Measurements from ENCODE around the gene GLCE. TPM values are rescaled to one million over a fixed set of nuclear protein-coding genes. Genes with fewer than 3 reads are reported as not detected.

The GLCE gene
- total and polyA plus RNA-seq, 9 of the 15 experiments (the other 6 are each of a cell fraction or from before 2014, with no cell fraction given): 4.6 to 12.3 (median 10.6) TPM

GRCh38 chr15:69160141-69160993, at the start of gene GLCE (continued):
- TF ChIP-seq, protein P1, sequence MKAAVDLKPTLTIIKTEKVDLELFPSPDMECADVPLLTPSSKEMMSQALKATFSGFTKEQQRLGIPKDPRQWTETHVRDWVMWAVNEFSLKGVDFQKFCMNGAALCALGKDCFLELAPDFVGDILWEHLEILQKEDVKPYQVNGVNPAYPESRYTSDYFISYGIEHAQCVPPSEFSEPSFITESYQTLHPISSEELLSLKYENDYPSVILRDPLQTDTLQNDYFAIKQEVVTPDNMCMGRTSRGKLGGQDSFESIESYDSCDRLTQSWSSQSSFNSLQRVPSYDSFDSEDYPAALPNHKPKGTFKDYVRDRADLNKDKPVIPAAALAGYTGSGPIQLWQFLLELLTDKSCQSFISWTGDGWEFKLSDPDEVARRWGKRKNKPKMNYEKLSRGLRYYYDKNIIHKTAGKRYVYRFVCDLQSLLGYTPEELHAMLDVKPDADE (conservative IDR thresholded peaks at IDR 0.05; ENCODE audit: control insufficient read depth, low read depth, low read length): no peak
- TF ChIP-seq TEAD4 (IDR thresholded peaks at IDR 0.05; ENCODE audit: low read length) (no peak), TEAD4 (CRISPR knock-in tag; IDR thresholded peaks at IDR 0.05; ENCODE audit: borderline replicate concordance) (no peak), ZNF764 (CRISPR knock-in tag; IDR thresholded peaks at IDR 0.05; ENCODE audit: low read depth) (no peak), SMARCA4 (IDR thresholded peaks at IDR 0.05) (no peak), KDM4B (IDR thresholded peaks at IDR 0.05; ENCODE audit: borderline replicate concordance in 2 of 2, low read depth in 1 of 2) (no peak; a peak in 1 of 4 replicates), PBX2 (CRISPR knock-in tag; IDR thresholded peaks at IDR 0.05; ENCODE audit: low read depth) (peak; percentile 84), PBX2 (tag; conservative IDR thresholded peaks at IDR 0.05; ENCODE audit: low read depth) (peak; percentile 94), XRCC5 (IDR thresholded peaks at IDR 0.05; ENCODE audit: low read depth, low read length) (no peak), SIRT6 (IDR thresholded peaks at IDR 0.05; ENCODE audit: low read depth, low read length) (no peak), ZNF589 (CRISPR knock-in tag; IDR thresholded peaks at IDR 0.05; ENCODE audit: low read depth) (no peak), PRPF4 (IDR thresholded peaks at IDR 0.05; ENCODE audit: insufficient read depth, low read depth, low read length, poor library complexity, severe bottlenecking) (no peak), CTBP1 (IDR thresholded peaks at IDR 0.05; ENCODE audit: borderline replicate concordance) (no peak; the same call in 1 of the 2 replicates), SAP30 (IDR thresholded peaks at IDR 0.05; ENCODE audit: borderline replicate concordance, insufficient read depth, low read depth, low read length, poor library complexity, severe bottlenecking) (no peak), NFATC3 (IDR thresholded peaks at IDR 0.05) (no peak), TBL1XR1 (IDR thresholded peaks at IDR 0.05; ENCODE audit: low read length in 2 of 2) (no peak), MAX (CRISPR knock-in tag; IDR thresholded peaks at IDR 0.05) (0 out of 2 replicates have a peak, but pooled peaks have one; percentile 12), ETS2 (tag; IDR thresholded peaks at IDR 0.05; ENCODE audit: borderline replicate concordance, poor library complexity, severe bottlenecking) (no peak), ARHGAP35 (IDR thresholded peaks at IDR 0.05; ENCODE audit: partially characterized antibody) (no peak), RHOXF2B (CRISPR knock-in tag; conservative IDR thresholded peaks at IDR 0.05) (no peak), GTF2A2 (tag; IDR thresholded peaks at IDR 0.05) (no peak)
- TF ChIP-seq, protein P2, sequence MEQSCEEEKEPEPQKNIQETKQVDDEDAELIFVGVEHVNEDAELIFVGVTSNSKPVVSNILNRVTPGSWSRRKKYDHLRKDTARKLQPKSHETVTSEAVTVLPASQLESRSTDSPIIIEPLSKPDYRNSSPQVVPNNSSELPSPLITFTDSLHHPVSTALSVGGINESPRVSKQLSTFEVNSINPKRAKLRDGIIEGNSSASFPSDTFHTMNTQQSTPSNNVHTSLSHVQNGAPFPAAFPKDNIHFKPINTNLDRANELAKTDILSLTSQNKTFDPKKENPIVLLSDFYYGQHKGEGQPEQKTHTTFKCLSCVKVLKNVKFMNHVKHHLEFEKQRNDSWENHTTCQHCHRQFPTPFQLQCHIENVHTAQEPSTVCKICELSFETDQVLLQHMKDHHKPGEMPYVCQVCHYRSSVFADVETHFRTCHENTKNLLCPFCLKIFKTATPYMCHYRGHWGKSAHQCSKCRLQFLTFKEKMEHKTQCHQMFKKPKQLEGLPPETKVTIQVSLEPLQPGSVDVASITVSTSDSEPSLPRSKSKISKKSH (CRISPR knock-in tag; IDR thresholded peaks at IDR 0.05): no peak
